IPS-NIHi11 (cell line): ENCODE results near the gene MYO5C.
A peak's percentile ranks its signal among the peaks of the same experiment; 100 is the strongest.
"Not testable (repeated sequence)": the region's sequence is repeated elsewhere in the genome, so short reads cannot be mapped to it uniquely, and the experiment has no call there.

Source experiments
- DNase-seq: peaks from one replicate; pipeline ENCODE4 v3.0.0; 2012; ENCODE audit warnings: mixed read lengths, low spot score

MYO5C gene

DNA sequence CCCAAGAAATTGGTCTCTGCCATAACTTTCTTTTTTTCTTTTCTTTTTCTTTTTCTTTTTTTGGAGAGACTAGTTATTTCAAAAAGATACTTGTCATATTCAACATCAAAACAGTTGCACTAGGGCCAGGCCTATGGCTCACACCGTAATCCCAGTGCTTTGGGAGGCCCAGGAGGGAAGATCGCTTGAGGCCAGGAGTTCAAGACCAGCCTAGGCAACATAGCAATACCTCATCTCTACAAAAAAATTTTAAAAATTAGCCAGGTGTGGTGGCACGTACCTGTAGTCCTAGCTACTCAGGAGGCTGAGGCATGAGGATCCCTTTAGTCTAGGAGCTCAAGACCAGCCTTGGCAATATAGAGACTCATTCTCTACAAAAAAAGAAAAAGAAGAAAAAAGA is 55.4 kb downstream of the MYO5C start:
- DNase-seq = no peak

- DNase-seq = not testable (repeated sequence)
These were observed 56.5 kb downstream of the MYO5C start for GRCh38 chr15:52238989-52239525.

DNA sequence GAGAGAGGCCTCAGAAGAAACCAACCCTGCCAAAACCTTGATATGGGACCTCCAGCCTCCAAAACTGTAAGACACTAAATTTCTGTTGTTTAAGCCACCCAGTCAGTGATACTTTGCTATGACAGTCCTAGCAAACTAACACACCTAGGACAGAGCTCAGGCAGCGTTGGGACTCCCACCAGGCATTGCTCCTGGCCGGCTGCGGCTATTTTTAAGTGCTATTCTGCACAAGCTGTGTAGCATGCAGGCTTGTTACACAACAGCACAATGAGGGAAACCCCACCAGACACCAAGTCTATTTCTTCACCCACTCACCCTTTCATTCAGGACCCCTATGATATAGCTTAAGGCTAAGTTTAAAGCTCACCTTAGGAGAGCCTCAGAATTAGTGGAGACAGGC is 57.5 kb downstream of the MYO5C start:
- no peak for DNase-seq

GRCh38 chr15:52236013-52236412 is 59.6 kb downstream of the MYO5C start:
- DNase-seq = no peak

DNA sequence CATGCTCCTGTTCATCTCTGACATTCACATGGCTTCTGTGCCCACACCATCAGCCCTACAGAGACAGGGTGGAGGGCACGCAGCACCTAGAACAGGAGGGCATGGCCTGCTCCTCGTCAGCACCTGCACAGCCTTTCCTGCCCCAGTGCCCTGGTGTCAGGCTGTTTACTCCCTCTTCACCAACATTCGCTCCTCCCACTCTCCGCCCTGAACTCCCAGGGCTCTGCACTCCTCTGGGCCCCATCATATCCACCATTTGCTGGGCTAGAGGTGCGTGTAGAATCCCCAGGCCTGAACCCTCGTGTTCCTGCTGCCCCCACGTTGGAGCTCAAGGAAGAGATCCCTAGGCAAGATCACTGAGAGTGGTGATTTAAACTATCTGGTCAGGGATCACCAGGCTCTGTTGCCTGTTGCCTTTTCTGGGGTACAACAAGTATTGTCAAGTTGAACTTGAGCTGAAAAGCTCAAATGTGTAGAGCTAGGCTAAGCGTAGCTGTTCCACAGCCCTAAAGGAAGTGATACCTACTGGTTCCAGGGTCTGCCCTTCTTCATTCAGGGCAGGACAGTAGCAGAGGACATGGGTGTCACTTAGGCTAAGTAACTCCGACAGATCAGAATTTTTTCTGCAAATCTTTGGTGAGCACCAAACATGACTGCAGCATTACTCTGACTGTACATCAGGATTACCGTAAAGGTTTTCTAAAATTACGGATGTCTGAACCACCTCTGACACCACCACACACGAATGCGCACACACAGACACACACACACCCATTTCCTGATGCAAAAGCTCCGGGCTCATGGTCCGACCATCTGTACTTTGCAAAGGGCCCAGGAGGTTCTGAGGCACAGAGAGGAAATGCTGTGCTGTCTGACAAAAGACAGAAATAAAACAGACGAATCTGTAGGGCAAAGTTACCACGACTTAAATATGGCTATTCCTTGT is 60.7 kb downstream of the MYO5C start:
- no peak for DNase-seq

DNA sequence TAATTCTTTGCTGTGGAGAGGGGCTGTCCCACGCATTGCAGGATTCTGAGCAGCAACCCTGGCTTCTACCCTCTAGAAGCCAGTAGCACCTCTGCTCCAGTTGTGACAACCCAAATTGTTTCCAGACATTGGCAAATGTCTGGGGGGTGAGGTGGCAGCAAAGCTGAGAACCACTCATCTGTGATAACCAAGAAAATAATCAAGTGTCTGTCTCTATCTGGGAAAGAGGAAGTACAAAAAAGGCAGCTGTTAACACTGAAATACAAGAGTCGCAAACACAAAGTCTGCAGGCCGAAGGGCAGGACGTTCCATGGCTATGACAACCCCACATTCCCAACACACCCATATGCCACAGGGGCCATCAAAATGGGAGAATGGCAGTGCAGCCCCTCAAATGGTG is 62.2 kb downstream of the MYO5C start:
- no peak for DNase-seq

DNA sequence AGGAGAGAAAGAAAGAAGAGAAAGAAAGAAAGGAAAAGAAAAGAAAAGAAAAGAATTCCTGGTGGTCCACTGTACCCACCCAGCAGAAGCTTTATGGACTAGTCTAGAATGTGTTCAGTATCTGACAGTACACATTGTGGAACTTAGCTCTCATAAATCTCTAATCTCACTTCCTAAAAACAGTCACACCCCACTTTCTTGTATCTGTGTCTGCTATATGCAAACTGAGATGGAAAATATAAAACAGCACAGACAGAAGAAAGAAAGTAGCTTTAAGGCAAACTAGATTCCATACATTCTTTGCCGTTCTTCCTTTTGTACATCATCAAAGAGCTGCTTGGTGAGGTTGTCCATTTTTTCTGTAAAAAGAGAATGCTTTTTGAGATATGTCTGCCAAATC is 63.3 kb downstream of the MYO5C start:
- DNase-seq = no peak

- no peak for DNase-seq
These were observed 65.5 kb downstream of the MYO5C start for GRCh38 chr15:52230073-52230472.

- DNase-seq = peak; percentile 70
These were observed 66.7 kb downstream of the MYO5C start for GRCh38 chr15:52228921-52229320.

- peak; percentile 82 for DNase-seq
These were observed 68.1 kb downstream of the MYO5C start for GRCh38 chr15:52227456-52227855.

DNA sequence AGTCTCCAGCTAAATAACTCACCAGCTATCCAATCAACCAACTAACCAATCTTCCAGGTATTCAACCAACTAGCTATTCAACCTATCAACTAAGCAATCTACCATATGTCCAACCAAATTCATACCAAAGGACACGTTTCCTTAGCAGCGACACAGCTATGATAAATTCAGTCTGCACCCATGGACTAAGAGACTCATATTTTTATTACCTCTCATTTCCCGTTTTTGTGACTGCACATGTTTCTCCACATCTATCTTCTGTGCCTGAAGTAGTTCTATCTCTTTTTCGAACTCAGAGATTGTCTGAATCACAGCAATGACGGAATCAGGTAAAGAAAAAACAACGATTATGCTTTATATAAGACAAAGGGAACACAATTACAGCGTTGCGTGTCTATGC is 70.4 kb downstream of the MYO5C start:
- no peak for DNase-seq

DNA sequence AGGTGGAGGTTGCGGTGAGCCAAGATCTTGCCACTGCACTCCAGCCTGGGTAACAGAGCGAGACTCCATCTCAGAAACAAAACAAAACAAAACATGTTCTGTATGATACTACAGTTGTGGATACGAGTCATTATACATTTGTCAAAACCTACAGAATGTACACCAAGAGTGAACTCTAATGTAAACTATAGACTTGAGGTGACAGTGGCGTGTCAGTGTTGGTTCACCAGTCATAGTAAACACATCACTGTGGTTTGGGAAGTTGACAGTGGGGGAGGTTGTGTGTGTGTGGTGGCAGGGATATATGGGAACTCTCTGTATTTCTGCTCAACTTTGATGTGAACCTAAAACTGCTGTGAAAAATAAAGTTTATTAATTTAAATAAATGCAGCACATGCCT is 71.4 kb downstream of the MYO5C start:
- no peak for DNase-seq

- no peak for DNase-seq
These were observed 73.9 kb downstream of the MYO5C start for GRCh38 chr15:52221730-52222129.

DNA sequence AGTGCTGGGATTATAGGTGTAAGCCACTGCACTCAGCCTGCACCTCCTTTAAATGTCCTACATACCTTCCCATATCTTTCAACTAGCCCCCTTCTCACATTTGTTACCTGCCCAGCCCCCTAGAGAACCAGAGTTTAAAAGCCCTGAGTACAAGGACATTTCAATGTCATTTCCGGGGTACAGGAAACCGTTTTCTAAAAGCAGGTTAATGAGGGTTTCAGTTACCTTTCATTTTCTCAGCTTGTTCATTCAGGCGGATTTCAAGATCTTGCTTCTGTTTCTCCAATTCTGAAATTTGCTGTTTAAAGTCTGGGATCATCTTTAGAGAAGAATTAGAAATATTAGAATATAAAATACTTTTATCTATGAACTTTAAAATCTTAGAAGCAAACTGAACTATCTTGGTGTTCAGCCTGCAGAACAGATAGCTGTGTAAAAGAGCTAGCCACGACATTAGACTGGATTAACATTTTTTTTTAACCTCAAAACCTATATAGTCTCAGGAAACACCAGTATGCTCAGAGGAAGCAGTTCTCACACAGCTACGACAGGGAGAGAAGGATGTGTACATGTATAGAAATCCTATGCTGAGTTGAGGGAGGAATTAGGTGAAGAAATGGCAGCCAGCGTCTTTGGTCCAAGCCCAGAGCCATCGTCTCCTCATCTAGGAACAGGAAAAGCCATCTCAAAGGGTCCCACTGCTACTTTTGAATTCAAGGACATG is 74.5 kb downstream of the MYO5C start:
- no peak for DNase-seq

DNA sequence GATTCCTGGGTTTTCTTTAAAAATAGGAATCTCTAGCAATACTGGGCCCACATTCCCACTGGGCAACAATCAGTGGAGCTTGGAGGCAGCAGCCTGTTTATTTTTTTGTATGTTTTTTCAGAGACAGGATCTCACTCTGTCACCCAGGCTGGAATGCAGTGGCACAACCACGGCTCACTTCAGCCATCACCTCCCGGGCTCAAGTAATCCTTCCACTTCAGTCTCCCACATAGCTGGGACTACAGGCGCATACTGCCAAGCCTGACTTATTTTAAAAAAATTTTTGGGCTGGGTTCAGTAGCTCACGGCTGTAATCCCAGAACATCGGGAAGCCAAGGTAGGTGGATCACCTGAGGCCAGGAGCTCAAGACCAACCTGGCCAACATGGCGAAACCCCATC is 75.4 kb downstream of the MYO5C start:
- no peak for DNase-seq

GRCh38 chr15:52218816-52219215 is 76.8 kb downstream of the MYO5C start:
- no peak for DNase-seq

DNA sequence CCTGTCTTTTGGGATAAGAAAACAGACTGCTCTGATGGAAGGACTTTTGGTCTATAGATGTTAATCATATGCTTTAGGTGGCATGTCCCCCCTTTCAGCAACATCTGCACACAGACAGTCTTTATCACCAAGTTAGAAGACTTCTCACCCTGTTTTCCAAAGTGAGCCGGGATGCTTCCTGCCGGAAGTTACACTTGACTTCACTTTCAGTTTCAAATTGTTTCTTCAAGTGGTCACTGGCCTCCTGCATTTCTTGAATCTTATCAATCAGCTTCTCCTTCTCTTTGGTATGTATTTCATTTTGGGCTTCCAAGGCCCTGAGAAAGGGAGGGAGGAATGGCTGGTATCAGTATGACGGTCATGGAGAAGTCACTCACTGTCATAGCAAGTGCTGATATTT is 77.2 kb downstream of the MYO5C start:
- no peak for DNase-seq

GRCh38 chr15:52217186-52217585 is 78.4 kb downstream of the MYO5C start:
- peak; percentile 48 for DNase-seq

GRCh38 chr15:52214553-52214952 is 81.1 kb downstream of the MYO5C start:
- DNase-seq = no peak

DNA sequence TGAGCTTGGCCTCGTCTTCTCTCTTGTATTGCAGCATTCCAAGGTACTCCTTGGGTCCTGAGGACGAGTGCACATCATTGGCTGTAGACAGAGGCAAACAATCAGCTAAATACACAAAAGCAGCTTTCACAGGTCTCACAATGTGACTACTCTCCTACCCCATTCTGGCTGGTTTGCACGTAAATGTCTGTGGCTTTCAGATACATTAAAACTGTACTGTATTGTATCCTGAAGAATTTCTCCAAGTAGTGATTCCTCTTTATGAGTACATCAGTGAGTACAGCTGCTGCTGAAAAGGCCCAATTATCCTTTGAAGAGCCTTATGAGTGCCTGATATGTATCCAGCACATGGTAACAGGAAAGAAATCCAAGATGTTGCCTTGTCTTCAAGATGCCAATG is 82.4 kb downstream of the MYO5C start:
- DNase-seq = no peak

- peak; percentile 88 for DNase-seq
These were observed 87.2 kb downstream of the MYO5C start for GRCh38 chr15:52208306-52208946.

DNA sequence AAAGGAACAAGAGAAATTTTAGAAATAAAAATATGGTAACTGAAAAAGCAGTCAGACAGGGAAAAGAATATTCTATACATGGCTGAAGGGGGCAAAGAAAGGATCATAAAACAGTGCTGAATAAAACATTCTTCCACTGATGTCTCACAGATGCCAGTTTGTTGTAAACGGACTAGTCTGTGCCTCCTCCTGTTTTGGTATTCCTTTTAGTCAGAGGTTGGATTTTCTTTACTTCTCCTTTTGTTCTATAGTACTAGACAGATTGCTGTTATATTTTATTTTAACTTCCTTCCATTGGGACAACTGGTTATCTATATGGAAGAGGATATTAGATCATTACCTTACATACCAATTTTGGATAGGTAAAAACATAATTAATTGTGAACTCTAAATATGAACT is 88.4 kb downstream of the MYO5C start:
- no peak for DNase-seq

DNA sequence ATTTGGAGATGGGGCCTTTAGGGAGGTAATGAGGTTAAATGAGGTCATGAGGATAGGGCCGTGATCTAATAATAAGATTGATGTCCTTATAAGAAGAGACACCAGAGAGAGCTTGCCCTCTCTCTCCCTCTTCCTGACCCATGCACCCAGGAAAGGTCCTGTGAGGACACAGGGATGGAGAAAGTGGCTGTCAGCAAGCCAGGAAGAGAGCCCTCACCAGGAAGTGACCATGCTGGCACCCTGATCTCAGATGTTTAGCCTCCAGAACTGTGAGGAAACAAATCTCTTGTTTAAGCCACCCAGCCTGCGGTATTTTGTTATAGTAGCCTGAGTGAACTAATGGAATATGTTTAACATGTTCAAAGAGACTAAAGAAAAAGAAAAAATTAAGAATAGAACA is 89.2 kb downstream of the MYO5C start:
- no peak for DNase-seq
